Stimulated activated CD4-positive, alpha-beta T cell treated with anti-CD3 and anti-CD28 coated beads, Interleukin-12 subunit alpha, Interleukin-12 subunit beta, amount 100 ng/mL, for 24 hours (primary cell): ENCODE measurements around the gene UPB1.

ENCODE experiments used
- DNase-seq, 2 experiments: peaks; one replicate each; pipeline ENCODE4 v3.0.0-alpha.2; 2020; ENCODE audit warnings: low read depth in 2 of 2

The UPB1 gene

GRCh38 chr22:24494528-24495364 lies at the start of gene UPB1:
Gene UPB1 (plus strand): TSS chr22:24495332. CDS start chr22:24495404, 72 bp downstream.
- no peak for DNase-seq

GRCh38 chr22:24445481-24446259 lies 49.5 kb upstream of the UPB1 start:
- no peak for DNase-seq

- no peak for DNase-seq
Measured at GRCh38 chr22:24446260-24446611, 48.9 kb upstream of the UPB1 start.

DNA sequence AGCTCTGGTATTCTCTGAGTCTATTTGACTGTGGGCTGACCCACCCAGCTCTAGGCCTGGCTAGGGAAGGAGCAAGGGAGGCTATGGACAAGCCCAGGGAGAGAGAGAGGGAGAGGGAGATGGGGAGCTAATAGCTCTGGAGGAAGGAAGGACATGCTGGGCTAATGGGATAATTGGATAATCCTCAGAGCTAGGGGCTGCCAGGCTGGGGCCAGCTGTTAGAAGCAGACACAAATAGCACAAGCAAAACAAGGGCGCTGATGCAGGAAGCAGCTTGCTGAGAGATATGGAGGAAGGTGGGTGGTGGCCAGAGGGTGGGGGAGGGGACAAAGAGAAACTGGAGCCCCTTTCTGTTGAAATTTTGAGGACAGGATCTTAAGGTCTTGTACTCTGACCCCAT lies 44.5 kb upstream of the UPB1 start:
- DNase-seq: no peak

DNA sequence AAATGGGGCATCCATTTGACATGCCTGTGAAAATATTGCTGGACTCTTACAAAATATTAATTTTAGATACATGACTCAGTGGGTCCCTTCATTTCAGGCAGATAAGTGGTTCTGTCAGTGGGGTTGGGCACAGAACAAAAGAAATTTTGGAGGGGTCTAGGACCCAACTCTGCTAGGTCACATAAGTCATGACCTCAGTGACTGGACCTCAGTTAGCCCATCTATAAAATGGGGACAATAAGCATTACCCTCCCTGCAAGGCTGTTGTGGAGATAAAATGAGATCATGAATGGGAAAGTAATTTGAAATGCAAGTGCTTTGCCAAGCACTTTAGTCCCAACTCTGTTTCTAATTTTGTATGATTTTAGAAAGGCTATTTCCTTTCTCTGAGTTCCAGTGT lies 44.0 kb upstream of the UPB1 start:
- no peak for DNase-seq

GRCh38 chr22:24453853-24454252 lies 41.3 kb upstream of the UPB1 start:
- DNase-seq: no peak

DNA sequence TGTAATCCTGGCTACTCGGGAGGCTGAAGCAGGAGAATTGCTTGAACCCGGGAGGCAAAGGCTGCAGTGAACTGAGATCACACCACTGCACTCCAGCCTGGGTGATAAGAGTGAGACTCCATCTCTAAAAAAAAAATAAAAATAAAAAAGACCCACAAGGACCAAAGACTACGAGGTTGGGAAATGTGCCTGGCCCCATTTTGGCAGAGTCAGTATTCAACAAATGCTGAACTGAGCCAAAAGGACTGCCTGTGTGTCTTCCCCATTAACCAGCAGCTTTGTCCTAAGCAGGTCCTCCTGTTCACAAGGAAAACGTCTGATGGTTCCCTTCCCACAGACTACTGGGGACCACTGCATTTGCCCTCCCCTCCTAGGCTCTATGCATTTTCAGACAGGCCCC lies 40.1 kb upstream of the UPB1 start:
- DNase-seq: no peak

- no peak for DNase-seq
Measured at GRCh38 chr22:24455751-24456426, 39.2 kb upstream of the UPB1 start.

- DNase-seq: no peak
Measured at GRCh38 chr22:24457894-24458420, 37.2 kb upstream of the UPB1 start.

GRCh38 chr22:24459911-24460310 lies 35.2 kb upstream of the UPB1 start:
- no peak for DNase-seq

- no peak for DNase-seq
Measured at GRCh38 chr22:24460418-24461089, 34.6 kb upstream of the UPB1 start.

- no peak for DNase-seq
Measured at GRCh38 chr22:24463071-24463760, 31.9 kb upstream of the UPB1 start.

DNA sequence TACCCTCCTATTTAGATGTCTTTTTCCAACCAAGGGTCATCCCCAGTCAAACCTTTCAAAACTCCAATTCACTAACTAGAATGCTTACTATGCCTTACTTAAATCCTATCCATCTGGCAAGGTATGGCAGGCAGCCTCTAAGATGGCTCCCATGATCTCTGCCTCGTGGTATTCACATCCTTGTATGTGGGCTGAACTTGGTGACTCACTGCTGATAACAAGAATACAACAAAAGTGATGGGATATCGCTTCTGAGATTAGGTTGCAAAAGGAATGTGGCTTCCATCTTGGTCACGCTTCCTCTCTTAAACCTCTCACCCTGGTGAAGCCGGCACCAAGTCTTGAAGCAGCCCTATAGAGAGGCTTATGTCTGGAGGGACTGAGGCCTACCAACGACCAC lies 29.6 kb upstream of the UPB1 start:
- no peak for DNase-seq

DNA sequence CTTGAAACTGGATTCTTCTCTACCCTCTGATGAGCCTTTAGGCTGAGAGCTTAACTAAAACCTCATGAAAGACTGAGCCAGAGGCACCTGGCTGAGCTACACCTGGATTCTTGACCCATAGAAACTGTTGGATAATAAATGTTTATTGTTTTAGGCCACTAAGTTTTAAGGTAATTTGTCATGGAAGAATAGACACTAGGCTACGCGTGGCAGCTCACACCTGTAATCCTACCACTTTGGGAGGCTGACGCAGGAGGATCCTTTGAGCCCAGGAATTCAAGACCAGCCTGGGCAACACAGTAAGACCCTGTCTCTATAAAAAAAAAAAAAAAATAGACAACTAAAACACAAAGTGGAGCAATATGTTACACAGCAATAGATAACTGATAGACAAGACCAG lies 29.2 kb upstream of the UPB1 start:
- no peak for DNase-seq

GRCh38 chr22:24466716-24467328 lies 28.3 kb upstream of the UPB1 start:
- no peak for DNase-seq

DNA sequence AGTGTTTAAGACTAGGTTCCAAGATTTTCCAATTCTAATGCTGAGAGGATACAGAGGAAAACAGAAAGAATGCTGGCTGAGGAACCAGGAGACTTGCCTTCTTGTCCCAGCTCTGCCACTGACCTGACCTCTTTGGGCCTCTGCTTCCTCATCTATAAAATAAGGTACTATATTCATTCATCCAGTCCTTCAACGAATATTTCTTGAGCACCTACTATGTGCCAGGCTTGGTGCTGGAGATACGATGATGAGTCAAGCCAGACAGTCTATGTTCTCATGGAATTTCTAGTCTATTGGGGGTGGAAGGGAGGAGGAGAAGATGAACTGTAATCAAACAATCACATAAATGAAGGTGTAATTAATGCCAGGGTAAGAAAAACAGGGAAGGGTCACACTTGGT lies 27.8 kb upstream of the UPB1 start:
- no peak for DNase-seq

DNA sequence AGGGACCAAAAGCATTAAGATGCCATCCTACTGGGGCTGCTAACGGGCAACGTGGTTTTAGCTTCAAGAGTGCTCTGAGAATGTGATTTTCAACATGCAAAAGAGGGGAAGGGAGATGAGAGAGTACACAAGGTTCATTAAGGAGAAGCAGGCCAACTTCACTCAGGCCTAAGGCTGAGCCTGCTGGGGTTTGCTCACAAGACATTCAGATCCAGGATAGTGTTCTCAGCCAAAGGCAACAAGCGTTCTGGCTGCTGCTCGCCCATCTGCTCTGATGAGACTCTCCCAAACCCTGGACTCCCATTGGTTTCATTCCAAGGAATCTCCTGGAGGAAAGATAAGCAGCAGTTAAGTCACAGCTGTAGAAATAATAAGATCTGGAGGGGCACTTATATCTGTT lies 23.6 kb upstream of the UPB1 start:
- no peak for DNase-seq

GRCh38 chr22:24473284-24473683 lies 21.8 kb upstream of the UPB1 start:
- no peak for DNase-seq

DNA sequence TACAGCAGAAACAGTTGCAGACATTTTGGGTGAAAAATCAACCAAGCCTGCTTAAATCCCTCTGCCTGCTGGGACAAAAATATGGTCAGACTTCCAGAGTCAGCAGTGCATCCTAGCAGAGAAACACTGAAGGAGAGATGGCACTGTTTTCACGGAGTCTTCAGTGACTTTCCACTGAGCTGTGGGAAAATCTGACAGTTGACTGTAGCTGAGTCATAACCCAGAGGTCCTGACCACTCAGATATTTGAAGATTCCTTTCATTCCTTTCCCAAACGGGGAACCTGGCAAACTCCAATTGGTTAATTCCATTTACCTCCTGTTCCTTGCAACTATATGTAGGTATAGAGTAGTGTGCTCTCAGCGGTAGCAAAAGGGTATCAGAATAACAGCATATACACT lies 20.9 kb upstream of the UPB1 start:
- DNase-seq: no peak

- DNase-seq: no peak
Measured at GRCh38 chr22:24474649-24475255, 20.4 kb upstream of the UPB1 start.
